Activated T-helper 1 cell treated with anti-CD3 and anti-CD28 coated beads, Interleukin-12 subunit alpha, Interleukin-12 subunit beta, Interleukin-2, Interleukin-4 antibody, amounts not matched to agents 30 ng/mL and 10 ng/mL and 1 ng/mL, durations not matched to agents 14 hours and 24 hours and 36 hours (primary cell): ENCODE results near the gene SCLT1. TPM values are rescaled to one million over a fixed set of nuclear protein-coding genes. Genes with fewer than 3 reads are reported as not detected.
A peak's percentile ranks its signal among the peaks of the same experiment; 100 is the strongest.
"Not testable (repeated sequence)": the region's sequence is repeated elsewhere in the genome, so short reads cannot be mapped to it uniquely, and the experiment has no call there.

ENCODE experiments used
- DNase-seq: peaks from one replicate; pipeline ENCODE4 v3.0.0; 2021; ENCODE audit warnings: low spot score
- H3K27ac Mint-ChIP-seq: one replicate; pipeline ENCODE4 v1.8.0; 2021; ENCODE audit warnings: mild to moderate bottlenecking, mixed read lengths
- H3K27me3 Mint-ChIP-seq: one replicate; pipeline ENCODE4 v1.8.0; 2022; ENCODE audit warnings: mild to moderate bottlenecking, moderate library complexity, mixed read lengths; ENCODE audit not compliant: insufficient read depth
- H3K36me3 Mint-ChIP-seq: one replicate; pipeline ENCODE4 v1.8.0; 2021; ENCODE audit warnings: low read depth, mixed read lengths
- H3K4me1 Mint-ChIP-seq: one replicate; pipeline ENCODE4 v1.8.0; 2021; ENCODE audit warnings: low read depth, mixed read lengths
- H3K4me3 Mint-ChIP-seq: one replicate; pipeline ENCODE4 v1.8.0; 2021; ENCODE audit warnings: mild to moderate bottlenecking, moderate library complexity, mixed read lengths
- H3K9me3 Mint-ChIP-seq: one replicate; pipeline ENCODE4 v1.8.0; 2021; ENCODE audit warnings: mixed read lengths
- intact Hi-C: fragments of 100-400 bp; cut with micrococcal nuclease; formaldehyde crosslinking; loops from one replicate; pipeline ENCODE4 v1.15.1; 2024
- total RNA-seq: library from RNA; stranded (reverse); gene quantifications from 2 replicates; pipeline ENCODE4 v1.2.3, GENCODE V29; 2022

Gene SCLT1
- 24.3 and 24.4 TPM in 2 replicates for total RNA-seq

- Mint-ChIP-seq H3K27me3 (no peaks in the 10 kb centered on the region), H3K4me3 (peak within 1 kb of the TSS; percentile 66), H3K9me3 (no peaks in the 10 kb centered on the region), H3K36me3 (peaks cover 2% of the 10 kb centered on the region), H3K27ac (peak within 1 kb of the TSS; percentile 42), H3K4me1 (peaks cover 56% of the 10 kb centered on the region)
- intact Hi-C loops: loop anchor here (1.0 to 10.0 kb wide), 8 partner anchors 47 to 1309 kb away; partner anchors contain the start of genes HSPA4L, LARP1B and PLK4
- DNase-seq: peak; percentile 96
Observed at GRCh38 chr4:129093191-129093920, at the start of gene SCLT1. Gene SCLT1, minus strand, starts transcription at chr4:129093539. Its CDS starts 436 bp downstream, at chr4:129093103.

DNA sequence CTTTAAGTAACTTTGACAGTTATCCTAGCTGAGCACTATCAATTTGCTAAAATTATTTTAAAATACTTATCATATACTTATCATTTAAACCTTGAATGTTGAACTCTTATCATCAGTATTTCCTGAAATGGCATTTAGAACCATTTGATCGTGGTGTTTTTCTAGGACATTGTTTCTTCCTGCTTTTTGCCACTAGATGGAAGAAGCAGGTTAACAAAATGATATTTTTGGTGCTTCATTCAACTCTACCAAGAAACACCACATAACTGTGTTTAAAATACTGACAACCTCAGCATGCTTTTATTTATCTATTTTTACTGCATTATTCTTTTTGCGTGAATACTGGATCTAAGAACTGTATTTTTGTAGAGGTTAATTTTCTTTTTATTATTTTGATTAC is 47.2 kb upstream of the SCLT1 start:
- DNase-seq: no peak

GRCh38 chr4:129138810-129139496 is 45.6 kb upstream of the SCLT1 start:
- DNase-seq: no peak
- no peaks in the 10 kb centered on the region for H3K9me3 Mint-ChIP-seq
- H3K27me3 Mint-ChIP-seq: peaks cover 2% of the 10 kb centered on the region
- H3K4me3 Mint-ChIP-seq: no peak overlapping the region
- no peaks in the 10 kb centered on the region for H3K36me3 Mint-ChIP-seq
- H3K27ac Mint-ChIP-seq: no peak overlapping the region
- intact Hi-C loops: no loop called here
- no peaks in the 10 kb centered on the region for H3K4me1 Mint-ChIP-seq

More for the DNA sequence above, 47.2 kb upstream of the SCLT1 start:
- H3K36me3 Mint-ChIP-seq: no peaks in the 10 kb centered on the region
- no peak overlapping the region for H3K4me3 Mint-ChIP-seq
- no peaks in the 10 kb centered on the region for H3K4me1 Mint-ChIP-seq
- H3K27me3 Mint-ChIP-seq: peaks cover 4% of the 10 kb centered on the region
- intact Hi-C loops: no loop called here
- H3K27ac Mint-ChIP-seq: no peak overlapping the region
- no peaks in the 10 kb centered on the region for H3K9me3 Mint-ChIP-seq

DNA sequence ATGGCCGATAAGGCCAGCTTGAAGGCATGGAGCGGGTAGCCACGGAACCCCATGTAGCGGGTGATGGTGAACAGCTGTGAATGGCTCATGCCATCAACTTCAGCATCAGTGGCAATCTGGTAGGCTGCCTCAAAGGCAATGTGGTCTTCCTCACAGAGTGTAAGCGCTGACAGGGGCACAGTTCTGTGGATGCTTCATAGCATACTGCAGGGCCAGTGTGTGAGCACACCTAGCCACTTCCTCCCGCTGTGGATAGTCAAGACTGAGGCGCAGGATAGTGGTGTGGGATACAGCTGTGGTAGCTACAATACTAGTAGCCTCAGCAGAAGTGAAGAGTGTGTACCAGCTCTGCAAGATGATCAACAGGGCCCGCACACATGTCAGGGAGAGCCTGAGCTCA is 43.1 kb upstream of the SCLT1 start:
- H3K27ac Mint-ChIP-seq: no peak overlapping the region
- H3K27me3 Mint-ChIP-seq: peaks cover 2% of the 10 kb centered on the region
- H3K36me3 Mint-ChIP-seq: no peaks in the 10 kb centered on the region
- intact Hi-C loops: no loop called here
- H3K4me3 Mint-ChIP-seq: no peak overlapping the region
- no peaks in the 10 kb centered on the region for H3K9me3 Mint-ChIP-seq
- no peak for DNase-seq
- H3K4me1 Mint-ChIP-seq: no peaks in the 10 kb centered on the region

- H3K9me3 Mint-ChIP-seq: no peaks in the 10 kb centered on the region
- no peaks in the 10 kb centered on the region for H3K27me3 Mint-ChIP-seq
- intact Hi-C loops: no loop called here
- no peak overlapping the region for H3K27ac Mint-ChIP-seq
- no peaks in the 10 kb centered on the region for H3K36me3 Mint-ChIP-seq
- no peak for DNase-seq
- no peak overlapping the region for H3K4me3 Mint-ChIP-seq
- no peaks in the 10 kb centered on the region for H3K4me1 Mint-ChIP-seq
Observed at GRCh38 chr4:129131343-129131742, 38.0 kb upstream of the SCLT1 start.

DNA sequence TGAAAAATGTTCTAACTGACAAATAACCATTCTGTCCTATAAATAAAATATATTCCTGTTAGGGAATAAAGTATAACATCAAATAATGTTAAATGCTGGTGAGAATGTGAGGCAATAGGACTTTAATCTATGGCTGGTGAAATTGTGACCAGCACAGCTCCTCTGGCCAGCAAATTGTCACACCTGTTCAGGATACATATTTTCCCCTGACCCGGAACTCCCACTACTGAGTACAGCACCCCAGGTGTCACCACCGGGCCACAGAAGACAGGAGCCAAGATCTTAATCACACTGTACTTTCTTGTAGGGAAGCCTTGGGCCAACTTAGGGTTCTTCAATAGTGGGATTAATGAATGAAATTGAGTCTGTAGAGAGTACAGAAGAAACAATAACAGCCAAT is 35.8 kb upstream of the SCLT1 start:
- no peak for DNase-seq
- no peaks in the 10 kb centered on the region for H3K27me3 Mint-ChIP-seq
- H3K27ac Mint-ChIP-seq: no peak overlapping the region
- H3K36me3 Mint-ChIP-seq: no peaks in the 10 kb centered on the region
- intact Hi-C loops: no loop called here
- H3K9me3 Mint-ChIP-seq: peaks cover 3% of the 10 kb centered on the region
- no peak overlapping the region for H3K4me3 Mint-ChIP-seq
- no peaks in the 10 kb centered on the region for H3K4me1 Mint-ChIP-seq

DNA sequence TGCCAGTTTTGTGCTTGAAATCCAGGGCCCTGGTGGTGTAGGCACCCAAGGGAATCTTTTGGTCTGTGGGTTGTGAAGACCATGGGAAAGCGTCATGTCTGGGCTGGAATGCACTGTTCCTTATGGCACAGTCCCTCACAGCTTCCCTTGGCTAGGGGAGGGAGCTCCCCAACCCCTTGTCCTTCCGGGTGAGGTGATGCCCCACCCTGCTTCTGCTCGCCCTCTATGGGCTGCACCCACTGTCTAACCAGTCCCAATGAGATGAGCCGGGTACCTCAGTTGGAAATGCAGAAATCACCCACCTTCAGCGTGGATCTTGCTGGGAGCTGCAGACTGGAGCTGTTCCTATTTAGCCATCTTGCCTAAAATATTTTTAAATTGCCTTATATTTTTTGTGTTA is 33.3 kb upstream of the SCLT1 start:
- H3K9me3 Mint-ChIP-seq, DNase-seq, H3K36me3 Mint-ChIP-seq, intact Hi-C loops, H3K4me3 Mint-ChIP-seq, H3K27ac Mint-ChIP-seq, H3K27me3 Mint-ChIP-seq, H3K4me1 Mint-ChIP-seq: not testable (repeated sequence)

GRCh38 chr4:129117705-129118104 is 24.4 kb upstream of the SCLT1 start:
- intact Hi-C loops: no loop called here
- no peaks in the 10 kb centered on the region for H3K36me3 Mint-ChIP-seq
- no peaks in the 10 kb centered on the region for H3K9me3 Mint-ChIP-seq
- H3K4me3 Mint-ChIP-seq: no peak overlapping the region
- no peaks in the 10 kb centered on the region for H3K4me1 Mint-ChIP-seq
- H3K27me3 Mint-ChIP-seq: no peaks in the 10 kb centered on the region
- no peak overlapping the region for H3K27ac Mint-ChIP-seq
- no peak for DNase-seq

DNA sequence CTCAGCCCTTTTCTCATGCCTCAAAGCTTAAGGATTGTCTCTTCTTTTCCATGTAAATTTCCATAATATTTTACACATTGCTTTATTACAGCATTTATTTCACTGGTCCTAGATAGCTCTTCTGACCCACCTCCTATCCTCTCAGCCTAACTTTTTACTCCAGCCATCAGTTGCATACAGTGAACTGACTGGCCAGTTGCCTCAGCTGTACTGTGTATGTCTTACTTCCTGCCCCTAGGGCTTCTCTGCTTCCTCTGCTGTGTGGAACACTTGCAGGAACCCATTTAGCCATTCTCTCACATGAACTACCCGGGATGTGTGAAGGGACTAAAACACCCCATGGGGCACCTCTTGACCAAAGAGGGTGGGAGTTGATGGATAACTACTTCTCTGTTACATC is 20.6 kb upstream of the SCLT1 start:
- intact Hi-C loops: no loop called here
- no peak for DNase-seq
- H3K4me3 Mint-ChIP-seq: no peak overlapping the region
- H3K4me1 Mint-ChIP-seq: no peaks in the 10 kb centered on the region
- H3K27ac Mint-ChIP-seq: no peak overlapping the region
- H3K36me3 Mint-ChIP-seq: peaks cover 6% of the 10 kb centered on the region
- no peaks in the 10 kb centered on the region for H3K9me3 Mint-ChIP-seq
- H3K27me3 Mint-ChIP-seq: no peaks in the 10 kb centered on the region

- no peaks in the 10 kb centered on the region for H3K9me3 Mint-ChIP-seq
- no peaks in the 10 kb centered on the region for H3K4me1 Mint-ChIP-seq
- H3K27ac Mint-ChIP-seq: no peak overlapping the region
- no peak overlapping the region for H3K4me3 Mint-ChIP-seq
- intact Hi-C loops: no loop called here
- no peak for DNase-seq
- peaks cover 6% of the 10 kb centered on the region for H3K36me3 Mint-ChIP-seq
- H3K27me3 Mint-ChIP-seq: no peaks in the 10 kb centered on the region
Observed at GRCh38 chr4:129113434-129113833, 20.1 kb upstream of the SCLT1 start.

DNA sequence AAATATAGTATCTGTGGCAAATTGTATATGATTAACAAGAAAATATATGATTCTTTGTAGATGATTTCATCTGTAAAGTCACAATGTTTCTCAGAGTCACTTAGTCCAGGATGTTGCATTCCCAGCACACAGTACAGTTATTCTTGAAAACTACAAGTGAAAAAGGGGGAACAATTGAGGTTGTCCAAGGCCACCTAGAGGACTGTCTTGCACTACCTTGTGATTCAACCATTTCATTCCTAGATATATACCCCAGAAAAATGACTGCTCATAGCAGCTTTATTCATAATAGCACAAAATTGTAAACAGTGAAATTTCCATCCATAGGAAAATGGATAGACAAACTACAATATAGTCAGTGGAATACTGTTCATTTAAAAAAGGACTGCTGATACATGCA is 18.6 kb upstream of the SCLT1 start:
- Mint-ChIP-seq H3K4me1 (no peaks in the 10 kb centered on the region), H3K27ac (no peak overlapping the region), H3K27me3 (no peaks in the 10 kb centered on the region), H3K36me3 (peaks cover 6% of the 10 kb centered on the region), H3K4me3 (no peak overlapping the region), H3K9me3 (no peaks in the 10 kb centered on the region)
- DNase-seq: no peak
- intact Hi-C loops: no loop called here

- Mint-ChIP-seq H3K9me3 (no peaks in the 10 kb centered on the region), H3K27ac (no peak overlapping the region), H3K4me1 (no peaks in the 10 kb centered on the region), H3K27me3 (no peaks in the 10 kb centered on the region), H3K36me3 (peaks cover 6% of the 10 kb centered on the region), H3K4me3 (no peak overlapping the region)
- DNase-seq: no peak
- intact Hi-C loops: no loop called here
Observed at GRCh38 chr4:129110931-129111330, 17.6 kb upstream of the SCLT1 start.

GRCh38 chr4:129109965-129110824 is 16.9 kb upstream of the SCLT1 start:
- H3K9me3 Mint-ChIP-seq: no peaks in the 10 kb centered on the region
- intact Hi-C loops: no loop called here
- H3K4me3 Mint-ChIP-seq: no peak overlapping the region
- H3K36me3 Mint-ChIP-seq: peaks cover 6% of the 10 kb centered on the region
- H3K4me1 Mint-ChIP-seq: no peaks in the 10 kb centered on the region
- H3K27me3 Mint-ChIP-seq: no peaks in the 10 kb centered on the region
- no peak for DNase-seq
- no peak overlapping the region for H3K27ac Mint-ChIP-seq
